Measurements from ENCODE around the gene SLC8A1.

Gene SLC8A1

DNA sequence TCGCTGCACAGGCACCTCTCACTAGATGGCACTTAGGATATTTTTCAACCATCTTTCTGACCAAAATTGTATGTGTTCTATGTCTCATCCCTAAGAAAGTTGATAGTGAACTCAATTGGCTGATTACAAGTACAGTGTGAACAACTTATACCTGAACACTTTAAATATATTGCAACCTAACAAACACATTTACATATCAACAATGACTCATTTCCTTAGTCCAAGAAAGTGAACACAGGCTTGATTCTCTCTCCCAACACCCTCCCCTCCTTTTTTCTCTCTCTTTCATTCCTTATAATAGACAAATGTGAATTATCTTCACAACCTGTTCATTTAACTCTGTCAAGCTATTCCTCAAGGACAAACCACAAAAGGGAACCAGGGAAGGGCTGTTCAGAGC lies 192.0 kb downstream of the SLC8A1 start:
- TF ChIP-seq, protein P1, sequence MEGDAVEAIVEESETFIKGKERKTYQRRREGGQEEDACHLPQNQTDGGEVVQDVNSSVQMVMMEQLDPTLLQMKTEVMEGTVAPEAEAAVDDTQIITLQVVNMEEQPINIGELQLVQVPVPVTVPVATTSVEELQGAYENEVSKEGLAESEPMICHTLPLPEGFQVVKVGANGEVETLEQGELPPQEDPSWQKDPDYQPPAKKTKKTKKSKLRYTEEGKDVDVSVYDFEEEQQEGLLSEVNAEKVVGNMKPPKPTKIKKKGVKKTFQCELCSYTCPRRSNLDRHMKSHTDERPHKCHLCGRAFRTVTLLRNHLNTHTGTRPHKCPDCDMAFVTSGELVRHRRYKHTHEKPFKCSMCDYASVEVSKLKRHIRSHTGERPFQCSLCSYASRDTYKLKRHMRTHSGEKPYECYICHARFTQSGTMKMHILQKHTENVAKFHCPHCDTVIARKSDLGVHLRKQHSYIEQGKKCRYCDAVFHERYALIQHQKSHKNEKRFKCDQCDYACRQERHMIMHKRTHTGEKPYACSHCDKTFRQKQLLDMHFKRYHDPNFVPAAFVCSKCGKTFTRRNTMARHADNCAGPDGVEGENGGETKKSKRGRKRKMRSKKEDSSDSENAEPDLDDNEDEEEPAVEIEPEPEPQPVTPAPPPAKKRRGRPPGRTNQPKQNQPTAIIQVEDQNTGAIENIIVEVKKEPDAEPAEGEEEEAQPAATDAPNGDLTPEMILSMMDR (IDR thresholded peaks at IDR 0.05; ENCODE audit: insufficient read depth, low read length): no peak
- no peak for TF ChIP-seq GABPA (IDR thresholded peaks at IDR 0.05; ENCODE audit: low read depth)
- TF ChIP-seq SPI1 (IDR thresholded peaks at IDR 0.05; ENCODE audit: borderline replicate concordance, low read depth): no peak
- TF ChIP-seq, protein P2, sequence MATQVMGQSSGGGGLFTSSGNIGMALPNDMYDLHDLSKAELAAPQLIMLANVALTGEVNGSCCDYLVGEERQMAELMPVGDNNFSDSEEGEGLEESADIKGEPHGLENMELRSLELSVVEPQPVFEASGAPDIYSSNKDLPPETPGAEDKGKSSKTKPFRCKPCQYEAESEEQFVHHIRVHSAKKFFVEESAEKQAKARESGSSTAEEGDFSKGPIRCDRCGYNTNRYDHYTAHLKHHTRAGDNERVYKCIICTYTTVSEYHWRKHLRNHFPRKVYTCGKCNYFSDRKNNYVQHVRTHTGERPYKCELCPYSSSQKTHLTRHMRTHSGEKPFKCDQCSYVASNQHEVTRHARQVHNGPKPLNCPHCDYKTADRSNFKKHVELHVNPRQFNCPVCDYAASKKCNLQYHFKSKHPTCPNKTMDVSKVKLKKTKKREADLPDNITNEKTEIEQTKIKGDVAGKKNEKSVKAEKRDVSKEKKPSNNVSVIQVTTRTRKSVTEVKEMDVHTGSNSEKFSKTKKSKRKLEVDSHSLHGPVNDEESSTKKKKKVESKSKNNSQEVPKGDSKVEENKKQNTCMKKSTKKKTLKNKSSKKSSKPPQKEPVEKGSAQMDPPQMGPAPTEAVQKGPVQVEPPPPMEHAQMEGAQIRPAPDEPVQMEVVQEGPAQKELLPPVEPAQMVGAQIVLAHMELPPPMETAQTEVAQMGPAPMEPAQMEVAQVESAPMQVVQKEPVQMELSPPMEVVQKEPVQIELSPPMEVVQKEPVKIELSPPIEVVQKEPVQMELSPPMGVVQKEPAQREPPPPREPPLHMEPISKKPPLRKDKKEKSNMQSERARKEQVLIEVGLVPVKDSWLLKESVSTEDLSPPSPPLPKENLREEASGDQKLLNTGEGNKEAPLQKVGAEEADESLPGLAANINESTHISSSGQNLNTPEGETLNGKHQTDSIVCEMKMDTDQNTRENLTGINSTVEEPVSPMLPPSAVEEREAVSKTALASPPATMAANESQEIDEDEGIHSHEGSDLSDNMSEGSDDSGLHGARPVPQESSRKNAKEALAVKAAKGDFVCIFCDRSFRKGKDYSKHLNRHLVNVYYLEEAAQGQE (IDR thresholded peaks at IDR 0.05; ENCODE audit: insufficient replicate concordance, low read depth): no peak
- no peak for TF ChIP-seq POLR2AphosphoS5 (IDR thresholded peaks at IDR 0.05; ENCODE audit: low read depth)
- DNase-seq (ENCODE audit: low read depth in 1 of 2, low spot score in 1 of 2): no peak
- H3K27ac ChIP-seq (replicated peaks): no peak overlapping the region

DNA sequence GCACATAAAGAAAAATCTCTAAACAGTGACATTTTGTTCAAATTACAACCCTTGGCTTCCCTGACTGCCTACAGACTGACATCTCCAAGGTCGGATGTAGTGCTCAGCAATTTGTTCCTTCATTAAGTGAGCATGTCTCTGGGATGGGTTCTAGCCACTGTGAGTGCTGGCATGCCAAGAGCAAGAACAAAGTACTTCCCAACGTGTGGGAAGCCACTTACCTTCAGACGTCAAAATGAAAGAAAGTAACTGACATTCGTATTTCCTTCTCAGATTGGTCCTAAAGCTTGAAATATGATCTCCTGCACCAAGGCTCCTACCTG lies 193.8 kb downstream of the SLC8A1 start:
- Histone ChIP-seq H3K27ac (replicated peaks) (no peak overlapping the region), H3K27me3 (ENCODE audit: insufficient read depth, poor library complexity, severe bottlenecking) (no peaks in the 10 kb centered on the region), H3K4me3 (replicated peaks; ENCODE audit: insufficient read depth, low read length) (no peak overlapping the region)
- TF ChIP-seq, protein P1 (IDR thresholded peaks at IDR 0.05; ENCODE audit: insufficient read depth, low read length): no peak
- TF ChIP-seq SPI1 (IDR thresholded peaks at IDR 0.05; ENCODE audit: borderline replicate concordance, low read depth) (no peak), GABPA (IDR thresholded peaks at IDR 0.05; ENCODE audit: low read depth) (no peak), POLR2AphosphoS5 (IDR thresholded peaks at IDR 0.05; ENCODE audit: low read depth) (no peak)
- TF ChIP-seq, protein P2 (IDR thresholded peaks at IDR 0.05; ENCODE audit: insufficient replicate concordance, low read depth): no peak
- DNase-seq (ENCODE audit: low read depth in 1 of 2, low spot score in 1 of 2): no peak

More for the DNA sequence above, 192.0 kb downstream of the SLC8A1 start:
- H3K4me3 ChIP-seq (replicated peaks; ENCODE audit: insufficient read depth, low read length): no peak overlapping the region
- no peaks in the 10 kb centered on the region for H3K27me3 ChIP-seq (ENCODE audit: insufficient read depth, poor library complexity, severe bottlenecking)

DNA sequence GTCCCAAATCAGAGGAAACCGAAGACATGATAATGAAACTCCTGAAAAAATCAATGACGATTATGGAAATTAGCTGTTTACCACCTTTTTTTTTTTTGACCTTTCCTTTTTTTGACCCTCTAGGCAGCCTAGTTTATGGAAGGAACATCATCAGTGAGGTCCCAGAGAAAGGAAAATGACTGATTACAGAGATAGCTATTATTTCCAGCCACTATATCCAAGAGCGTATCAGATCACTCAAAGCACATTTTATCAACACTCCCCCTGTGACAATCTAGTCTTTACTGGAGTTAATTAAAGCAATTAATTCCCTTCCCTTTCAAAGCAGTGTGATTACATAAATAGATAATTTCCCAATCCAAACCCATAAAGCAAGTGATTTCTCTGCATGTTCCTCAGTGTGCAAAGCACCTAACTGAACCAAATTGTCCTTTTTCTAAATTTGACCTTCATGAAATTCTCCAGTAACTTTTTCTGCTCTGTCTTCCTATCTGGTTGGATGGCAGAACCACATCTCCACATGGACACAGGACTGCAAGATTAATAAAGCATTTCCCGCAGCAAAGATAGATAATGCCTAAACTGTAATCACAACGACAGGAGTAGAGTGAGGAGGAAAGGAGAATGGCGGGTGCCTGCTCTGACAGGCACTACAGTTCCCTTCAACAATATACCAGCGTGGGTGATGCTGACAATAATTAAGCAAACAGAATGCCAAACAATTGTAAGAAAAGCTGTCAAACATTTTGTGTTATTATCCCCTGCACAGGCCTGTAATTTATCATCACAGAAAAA lies 194.4 kb downstream of the SLC8A1 start:
- H3K27me3 ChIP-seq (ENCODE audit: insufficient read depth, poor library complexity, severe bottlenecking): no peaks in the 10 kb centered on the region
- no peak overlapping the region for H3K27ac ChIP-seq (replicated peaks)
- no peak overlapping the region for H3K4me3 ChIP-seq (replicated peaks; ENCODE audit: insufficient read depth, low read length)
- TF ChIP-seq, protein P2 (IDR thresholded peaks at IDR 0.05; ENCODE audit: insufficient replicate concordance, low read depth): no peak
- TF ChIP-seq, protein P1 (IDR thresholded peaks at IDR 0.05; ENCODE audit: insufficient read depth, low read length): no peak
- no peak for TF ChIP-seq SPI1 (IDR thresholded peaks at IDR 0.05; ENCODE audit: borderline replicate concordance, low read depth)
- TF ChIP-seq GABPA (IDR thresholded peaks at IDR 0.05; ENCODE audit: low read depth): no peak
- TF ChIP-seq POLR2AphosphoS5 (IDR thresholded peaks at IDR 0.05; ENCODE audit: low read depth): no peak
- DNase-seq (ENCODE audit: low read depth in 1 of 2, low spot score in 1 of 2): no peak

All from HL-60 (cell line).